Measurements from ENCODE around the gene METTL24. TPM values are rescaled to one million over a fixed set of nuclear protein-coding genes. Genes with fewer than 3 reads are reported as not detected.
"Not testable (repeated sequence)": the region's sequence is repeated elsewhere in the genome, so short reads cannot be mapped to it uniquely, and the experiment has no call there.

The METTL24 gene
- total RNA-seq, 1 donor from 2014 or later: 2.0 TPM

GRCh38 chr6:110277100-110277665 lies 81.0 kb downstream of the METTL24 start:
- FAIRE-seq: no peak

GRCh38 chr6:110272781-110273180 lies 85.4 kb downstream of the METTL24 start:
- not testable (repeated sequence) for FAIRE-seq; DNase-seq (ENCODE audit: low spot score in 2 of 2)

More at GRCh38 chr6:110277100-110277665, 81.0 kb downstream of the METTL24 start:
- no peak for DNase-seq (ENCODE audit: low spot score in 2 of 2)

- DNase-seq (ENCODE audit: low spot score in 2 of 2) (no peak), FAIRE-seq (no peak)
These were observed 86.5 kb downstream of the METTL24 start for GRCh38 chr6:110271732-110272022.

- no peak for DNase-seq (ENCODE audit: low spot score in 2 of 2)
- no peak for FAIRE-seq
These were observed 88.0 kb downstream of the METTL24 start for GRCh38 chr6:110270165-110270564.

GRCh38 chr6:110269623-110270022 lies 88.5 kb downstream of the METTL24 start:
- DNase-seq (ENCODE audit: low spot score in 2 of 2) (no peak), FAIRE-seq (no peak)

- DNase-seq (ENCODE audit: low spot score in 2 of 2) (no peak), FAIRE-seq (no peak)
These were observed 91.2 kb downstream of the METTL24 start for GRCh38 chr6:110266996-110267395.

GRCh38 chr6:110265273-110265672 lies 92.9 kb downstream of the METTL24 start:
- no peak for DNase-seq (ENCODE audit: low spot score in 2 of 2)
- no peak for FAIRE-seq

- DNase-seq (ENCODE audit: low spot score in 2 of 2): no peak
- no peak for FAIRE-seq
These were observed 101.8 kb downstream of the METTL24 start for GRCh38 chr6:110256366-110256765.

- no peak for DNase-seq (ENCODE audit: low spot score in 2 of 2)
- no peak for FAIRE-seq
These were observed 102.9 kb downstream of the METTL24 start for GRCh38 chr6:110255211-110255750.

- FAIRE-seq (no peak), DNase-seq (ENCODE audit: low spot score in 2 of 2) (no peak)
These were observed 107.3 kb downstream of the METTL24 start for GRCh38 chr6:110250838-110251237.

GRCh38 chr6:110250058-110250457 lies 108.1 kb downstream of the METTL24 start:
- FAIRE-seq (no peak), DNase-seq (ENCODE audit: low spot score in 2 of 2) (no peak)

GRCh38 chr6:110246900-110247546 lies 111.1 kb downstream of the METTL24 start:
- no peak for DNase-seq (ENCODE audit: low spot score in 2 of 2)
- FAIRE-seq: no peak

GRCh38 chr6:110246378-110246777 lies 111.8 kb downstream of the METTL24 start:
- DNase-seq (ENCODE audit: low spot score in 2 of 2) (no peak), FAIRE-seq (no peak)

GRCh38 chr6:110244621-110245020 lies 113.5 kb downstream of the METTL24 start:
- not testable (repeated sequence) for FAIRE-seq; DNase-seq (ENCODE audit: low spot score in 2 of 2)

GRCh38 chr6:110239526-110240274 lies 118.4 kb downstream of the METTL24 start:
- FAIRE-seq (no peak), DNase-seq (ENCODE audit: low spot score in 2 of 2) (no peak)

- FAIRE-seq; DNase-seq (ENCODE audit: low spot score in 2 of 2): not testable (repeated sequence)
These were observed 122.1 kb downstream of the METTL24 start for GRCh38 chr6:110236007-110236406.

- DNase-seq (ENCODE audit: low spot score in 2 of 2) (no peak), FAIRE-seq (peak; percentile 56)
These were observed 124.3 kb downstream of the METTL24 start for GRCh38 chr6:110233770-110234374.

GRCh38 chr6:110232450-110232849 lies 125.7 kb downstream of the METTL24 start:
- DNase-seq (ENCODE audit: low spot score in 2 of 2) (no peak), FAIRE-seq (no peak)

- DNase-seq (ENCODE audit: low spot score in 2 of 2) (no peak), FAIRE-seq (no peak)
These were observed 131.9 kb downstream of the METTL24 start for GRCh38 chr6:110226261-110226660.

GRCh38 chr6:110221738-110222137 lies 136.4 kb downstream of the METTL24 start:
- FAIRE-seq (no peak), DNase-seq (ENCODE audit: low spot score in 2 of 2) (no peak)

GRCh38 chr6:110217266-110217665 lies 140.9 kb downstream of the METTL24 start:
- no peak for DNase-seq (ENCODE audit: low spot score in 2 of 2)

More at GRCh38 chr6:110217266-110217665, 140.9 kb downstream of the METTL24 start:
- no peak for FAIRE-seq

All from frontal cortex (tissue), 4 donors.